KMS-11 (cell line): ENCODE measurements around the gene ANKRD31.

Experiments
- H2AFZ ChIP-seq: fragments of 200-600 bp; sonication (generic); 2 replicates; pipeline ENCODE4 v1.6.1; 2016; ENCODE audit warnings: antibody characterized with exemption, mixed run types, low read depth
- H3K27ac ChIP-seq: fragments of 200-600 bp; sonication (generic); 2 replicates; pipeline ENCODE4 v1.6.1; 2016; ENCODE audit warnings: mild to moderate bottlenecking, mixed run types
- H3K27me3 ChIP-seq: fragments of 200-600 bp; sonication (generic); 2 replicates; pipeline ENCODE4 v1.6.1; 2017; ENCODE audit warnings: mild to moderate bottlenecking, low read depth, mixed run types, moderate library complexity; ENCODE audit not compliant: insufficient read depth
- H3K36me3 ChIP-seq: fragments of 200-600 bp; sonication (generic); 2 replicates; pipeline ENCODE4 v1.6.1; 2017; ENCODE audit warnings: mild to moderate bottlenecking, mixed run types; ENCODE audit not compliant: insufficient read depth
- H3K4me1 ChIP-seq: fragments of 200-600 bp; sonication (generic); 2 replicates; pipeline ENCODE4 v1.6.1; 2016; ENCODE audit warnings: mild to moderate bottlenecking, low read depth, mixed run types; ENCODE audit not compliant: poor library complexity, severe bottlenecking
- H3K4me2 ChIP-seq: fragments of 200-600 bp; sonication (generic); 2 replicates; pipeline ENCODE4 v1.7.0; 2016; ENCODE audit warnings: mild to moderate bottlenecking, mixed run types
- H3K4me3 ChIP-seq: fragments of 200-600 bp; sonication (generic); IDR thresholded peaks from 2 replicates; pipeline ENCODE4 v1.6.1; 2017; ENCODE audit warnings: low read depth, low read length, mixed read lengths; ENCODE audit not compliant: insufficient read depth
- H3K79me2 ChIP-seq: fragments of 200-600 bp; sonication (generic); 2 replicates; pipeline ENCODE4 v1.6.1; 2016; ENCODE audit warnings: low read depth, mixed run types; ENCODE audit not compliant: insufficient read depth
- H3K9ac ChIP-seq: fragments of 200-600 bp; sonication (generic); 2 replicates; pipeline ENCODE4 v1.6.1; 2016; ENCODE audit warnings: mild to moderate bottlenecking, mixed run types
- H4K20me1 ChIP-seq: fragments of 200-600 bp; sonication (generic); 2 replicates; pipeline ENCODE4 v1.6.1; 2016; ENCODE audit warnings: mild to moderate bottlenecking, mixed run types; ENCODE audit not compliant: insufficient read depth
- TF ChIP-seq, protein P1 (sequence below): fragments of 200-600 bp; sonication (generic); conservative IDR thresholded peaks from 2 replicates; pipeline ENCODE4 v1.6.1; 2017; ENCODE audit warnings: low read depth, mild to moderate bottlenecking, antibody characterized with exemption, low read length, moderate library complexity, mixed read lengths

Gene ANKRD31

GRCh38 chr5:75021800-75022199 lies 214.9 kb downstream of the ANKRD31 start:
- Histone ChIP-seq H3K27ac (no peak overlapping the region), H3K4me1 (peaks cover 19% of the 10 kb centered on the region), H3K4me2 (no peak overlapping the region), H2AFZ (no peak overlapping the region), H3K9ac (no peak overlapping the region), H3K79me2 (no peaks in the 10 kb centered on the region), H3K27me3 (no peaks in the 10 kb centered on the region), H3K4me3 (no peak overlapping the region), H4K20me1 (no peaks in the 10 kb centered on the region), H3K36me3 (no peaks in the 10 kb centered on the region)
- TF ChIP-seq, protein P1, sequence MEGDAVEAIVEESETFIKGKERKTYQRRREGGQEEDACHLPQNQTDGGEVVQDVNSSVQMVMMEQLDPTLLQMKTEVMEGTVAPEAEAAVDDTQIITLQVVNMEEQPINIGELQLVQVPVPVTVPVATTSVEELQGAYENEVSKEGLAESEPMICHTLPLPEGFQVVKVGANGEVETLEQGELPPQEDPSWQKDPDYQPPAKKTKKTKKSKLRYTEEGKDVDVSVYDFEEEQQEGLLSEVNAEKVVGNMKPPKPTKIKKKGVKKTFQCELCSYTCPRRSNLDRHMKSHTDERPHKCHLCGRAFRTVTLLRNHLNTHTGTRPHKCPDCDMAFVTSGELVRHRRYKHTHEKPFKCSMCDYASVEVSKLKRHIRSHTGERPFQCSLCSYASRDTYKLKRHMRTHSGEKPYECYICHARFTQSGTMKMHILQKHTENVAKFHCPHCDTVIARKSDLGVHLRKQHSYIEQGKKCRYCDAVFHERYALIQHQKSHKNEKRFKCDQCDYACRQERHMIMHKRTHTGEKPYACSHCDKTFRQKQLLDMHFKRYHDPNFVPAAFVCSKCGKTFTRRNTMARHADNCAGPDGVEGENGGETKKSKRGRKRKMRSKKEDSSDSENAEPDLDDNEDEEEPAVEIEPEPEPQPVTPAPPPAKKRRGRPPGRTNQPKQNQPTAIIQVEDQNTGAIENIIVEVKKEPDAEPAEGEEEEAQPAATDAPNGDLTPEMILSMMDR: no peak

DNA sequence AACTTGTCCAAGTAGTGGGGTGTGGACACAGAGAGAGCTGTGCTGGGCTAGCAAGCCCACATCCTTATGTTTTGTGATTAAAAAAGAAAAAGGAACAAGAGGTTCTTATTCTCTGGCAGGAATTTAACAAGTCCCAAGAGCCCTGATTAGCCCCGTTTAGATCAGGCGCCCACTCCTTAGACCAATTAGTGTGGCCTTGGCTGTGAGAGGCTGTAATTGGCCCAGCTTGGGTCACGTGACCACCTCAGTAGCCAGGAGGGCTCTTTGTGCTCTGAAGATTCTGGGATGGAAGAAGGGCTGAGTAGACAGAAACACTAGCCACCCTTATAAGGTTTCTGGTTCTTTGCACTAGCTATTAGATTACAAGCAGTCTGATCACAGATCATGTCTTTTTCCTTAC lies 215.5 kb downstream of the ANKRD31 start:
- no peak overlapping the region for H3K9ac ChIP-seq
- no peak overlapping the region for H3K4me2 ChIP-seq
- H2AFZ ChIP-seq: no peak overlapping the region
- TF ChIP-seq, protein P1: no peak
- H4K20me1 ChIP-seq: no peaks in the 10 kb centered on the region
- H3K4me1 ChIP-seq: peaks cover 25% of the 10 kb centered on the region
- no peaks in the 10 kb centered on the region for H3K79me2 ChIP-seq
- H3K27ac ChIP-seq: no peak overlapping the region
- H3K36me3 ChIP-seq: no peaks in the 10 kb centered on the region
- H3K27me3 ChIP-seq: no peaks in the 10 kb centered on the region
- H3K4me3 ChIP-seq: no peak overlapping the region

GRCh38 chr5:75020016-75020656 lies 216.5 kb downstream of the ANKRD31 start:
- no peak overlapping the region for H3K9ac ChIP-seq
- H3K27me3 ChIP-seq: no peaks in the 10 kb centered on the region
- no peak overlapping the region for H3K4me2 ChIP-seq
- no peak overlapping the region for H3K27ac ChIP-seq
- no peaks in the 10 kb centered on the region for H3K79me2 ChIP-seq
- TF ChIP-seq, protein P1: no peak
- H3K4me1 ChIP-seq: peaks cover 26% of the 10 kb centered on the region
- no peak overlapping the region for H3K4me3 ChIP-seq
- H3K36me3 ChIP-seq: no peaks in the 10 kb centered on the region
- no peaks in the 10 kb centered on the region for H4K20me1 ChIP-seq
- H2AFZ ChIP-seq: no peak overlapping the region

DNA sequence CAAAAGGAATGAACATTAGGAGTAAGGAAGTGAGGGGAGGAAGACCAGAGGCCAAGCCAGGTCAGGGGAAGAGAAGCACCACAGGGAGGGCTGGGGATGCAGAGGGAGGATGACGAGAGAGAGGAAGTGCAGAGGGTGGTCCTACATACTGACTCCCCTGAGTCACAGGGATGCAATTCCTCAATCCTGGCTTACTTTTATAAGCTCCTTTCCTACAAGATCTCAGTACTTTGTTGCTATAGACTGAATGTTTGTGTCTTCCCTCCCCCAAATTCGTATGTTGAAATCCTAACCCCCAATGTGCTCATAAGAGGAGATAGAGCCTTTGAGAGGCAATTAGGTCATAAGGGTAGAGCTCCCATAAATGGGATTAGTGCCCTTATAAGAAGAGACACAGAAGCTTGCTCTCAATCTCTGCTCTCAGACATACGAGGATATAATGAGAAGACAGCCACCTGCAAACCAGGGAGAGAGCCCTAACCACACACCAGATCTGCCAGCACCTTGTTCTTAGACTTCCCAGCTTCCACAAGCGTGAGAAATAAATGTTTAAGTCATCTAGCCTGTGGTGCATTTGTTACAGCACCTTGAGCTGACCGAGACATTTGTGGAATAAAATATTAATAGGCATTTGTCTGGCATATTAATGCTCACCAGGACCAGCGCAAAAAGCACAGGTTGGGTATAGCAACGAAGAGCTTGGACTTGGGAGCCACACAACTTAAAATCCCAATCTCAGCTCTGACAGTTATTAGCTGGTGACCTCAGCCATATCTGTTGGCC lies 217.7 kb downstream of the ANKRD31 start:
- Histone ChIP-seq H3K9ac (no peak overlapping the region), H3K36me3 (no peaks in the 10 kb centered on the region), H3K27me3 (no peaks in the 10 kb centered on the region), H3K27ac (no peak overlapping the region), H3K4me2 (no peak overlapping the region), H4K20me1 (no peaks in the 10 kb centered on the region), H3K4me3 (no peak overlapping the region), H2AFZ (no peak overlapping the region), H3K79me2 (no peaks in the 10 kb centered on the region), H3K4me1 (peaks cover 26% of the 10 kb centered on the region)
- TF ChIP-seq, protein P1: no peak
